Measurements from ENCODE around the gene DDX39B.
"Not testable (repeated sequence)": the region's sequence is repeated elsewhere in the genome, so short reads cannot be mapped to it uniquely, and the experiment has no call there.

DDX39B gene

DNA sequence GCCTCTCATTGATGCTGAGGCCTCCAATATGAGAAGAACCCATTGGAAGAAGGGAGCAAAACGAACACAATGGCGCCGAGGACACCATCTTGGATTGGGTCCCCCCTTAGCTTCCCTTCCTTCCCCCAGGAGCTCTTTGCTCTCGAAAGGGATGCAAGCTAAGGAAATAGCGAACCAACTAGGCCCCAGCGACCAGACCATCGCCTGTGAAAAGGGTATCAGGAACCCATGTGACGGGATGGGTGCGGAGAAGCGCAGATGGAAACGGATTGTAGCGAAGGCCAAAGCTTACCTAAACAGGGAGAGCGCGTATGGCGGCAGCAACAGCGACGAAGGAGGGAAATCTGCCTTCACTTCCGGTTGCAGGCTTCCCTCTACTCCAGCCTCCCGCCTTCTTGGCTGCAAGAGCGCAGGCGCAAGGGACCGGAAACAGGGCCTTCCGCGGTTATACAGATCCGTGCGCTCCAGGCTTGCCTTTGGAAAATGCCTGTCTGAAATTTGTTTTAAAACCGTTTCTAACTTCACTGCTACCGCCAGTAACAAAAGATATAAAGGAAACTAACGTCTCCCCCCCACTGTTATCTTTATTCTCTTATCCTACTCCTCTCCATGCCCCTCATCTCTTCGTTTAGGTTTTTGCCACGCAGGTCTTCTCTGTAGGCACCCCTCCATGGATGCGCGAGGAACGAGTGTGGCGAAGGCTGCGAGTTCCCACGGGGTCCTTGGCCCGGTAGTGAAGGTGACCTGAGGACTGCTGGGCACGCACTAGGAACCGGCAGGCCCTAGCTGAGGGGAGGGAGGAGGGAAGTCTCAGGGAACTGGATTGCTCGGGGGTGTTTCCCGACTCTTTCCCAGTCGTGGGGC lies at the start of gene DDX39B:
TSS of gene DDX39B (minus strand) at position 346 of the 864 bp plus-strand sequence. CDS start 1,471 bp downstream, outside the sequence.
- peak; percentile 93 to 99 (median 96) for DNase-seq
- intact Hi-C loops (cut with DNase I), result loop anchor here (5.0 to 10.0 kb wide), 4 partner anchors 120 to 413 kb away; partner anchors contain the start of genes C6orf47, GPANK1, NELFE and NEU1

DNA sequence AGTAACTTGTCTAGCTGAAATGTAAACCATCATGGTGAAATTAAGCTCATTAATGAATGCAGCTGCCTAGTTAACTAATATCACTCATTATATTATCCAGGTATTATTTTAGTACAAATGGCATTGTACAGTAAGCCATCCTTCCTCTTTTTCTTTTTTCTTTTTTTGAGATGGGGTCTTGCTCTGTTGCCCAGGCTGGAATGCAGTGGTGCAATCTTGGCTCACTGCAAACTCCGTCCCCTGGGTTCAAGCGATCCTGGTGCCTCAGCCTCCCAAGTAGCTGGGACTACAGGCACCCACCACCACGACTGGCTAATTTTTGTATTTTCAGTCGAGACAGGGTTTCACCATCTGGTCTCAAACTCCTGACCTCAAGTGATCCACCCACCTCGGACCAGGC lies 48.9 kb upstream of the DDX39B start:
- DNase-seq; intact Hi-C loops (cut with DNase I): not testable (repeated sequence)

DNA sequence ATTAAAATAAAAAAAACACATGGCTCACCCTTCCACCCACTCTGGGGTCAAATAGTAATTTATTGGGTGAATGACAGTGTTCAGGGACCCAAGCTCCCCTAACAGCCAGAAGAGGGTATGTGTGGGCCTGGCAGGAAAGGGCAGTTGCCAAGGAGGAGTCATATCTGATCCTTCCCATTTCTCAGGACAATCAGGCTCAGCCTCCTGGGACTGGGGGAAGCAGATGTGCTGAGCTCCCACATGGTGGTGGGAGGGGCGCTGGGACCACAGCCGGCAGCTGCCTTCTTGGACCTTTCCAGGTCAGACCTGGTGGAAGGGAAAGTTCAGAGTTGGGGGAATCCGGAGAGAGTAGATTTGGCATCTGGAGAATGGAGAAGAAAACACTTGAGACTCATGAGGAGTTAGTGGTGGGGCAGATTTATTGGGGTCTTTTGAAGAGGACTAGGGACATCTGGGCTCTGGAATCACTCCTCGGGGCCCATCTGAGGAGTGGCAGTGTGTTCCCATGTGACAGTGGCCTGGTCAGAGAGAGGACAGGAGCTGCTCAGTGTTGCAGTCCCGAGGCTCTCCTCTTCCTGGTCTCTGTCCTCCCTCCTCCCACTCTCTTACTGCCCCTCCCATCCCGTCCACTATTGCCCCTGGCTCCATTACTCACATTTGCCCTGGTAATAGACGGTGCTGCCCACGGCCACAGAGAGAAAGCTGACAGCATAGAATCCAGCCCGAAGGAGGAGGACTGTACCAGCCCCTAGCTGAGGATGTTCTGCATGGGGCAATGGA lies 47.3 kb upstream of the DDX39B start:
- intact Hi-C loops (cut with DNase I), result no loop called here
- DNase-seq, result peak in 1 of 10 donors; percentile 60

DNA sequence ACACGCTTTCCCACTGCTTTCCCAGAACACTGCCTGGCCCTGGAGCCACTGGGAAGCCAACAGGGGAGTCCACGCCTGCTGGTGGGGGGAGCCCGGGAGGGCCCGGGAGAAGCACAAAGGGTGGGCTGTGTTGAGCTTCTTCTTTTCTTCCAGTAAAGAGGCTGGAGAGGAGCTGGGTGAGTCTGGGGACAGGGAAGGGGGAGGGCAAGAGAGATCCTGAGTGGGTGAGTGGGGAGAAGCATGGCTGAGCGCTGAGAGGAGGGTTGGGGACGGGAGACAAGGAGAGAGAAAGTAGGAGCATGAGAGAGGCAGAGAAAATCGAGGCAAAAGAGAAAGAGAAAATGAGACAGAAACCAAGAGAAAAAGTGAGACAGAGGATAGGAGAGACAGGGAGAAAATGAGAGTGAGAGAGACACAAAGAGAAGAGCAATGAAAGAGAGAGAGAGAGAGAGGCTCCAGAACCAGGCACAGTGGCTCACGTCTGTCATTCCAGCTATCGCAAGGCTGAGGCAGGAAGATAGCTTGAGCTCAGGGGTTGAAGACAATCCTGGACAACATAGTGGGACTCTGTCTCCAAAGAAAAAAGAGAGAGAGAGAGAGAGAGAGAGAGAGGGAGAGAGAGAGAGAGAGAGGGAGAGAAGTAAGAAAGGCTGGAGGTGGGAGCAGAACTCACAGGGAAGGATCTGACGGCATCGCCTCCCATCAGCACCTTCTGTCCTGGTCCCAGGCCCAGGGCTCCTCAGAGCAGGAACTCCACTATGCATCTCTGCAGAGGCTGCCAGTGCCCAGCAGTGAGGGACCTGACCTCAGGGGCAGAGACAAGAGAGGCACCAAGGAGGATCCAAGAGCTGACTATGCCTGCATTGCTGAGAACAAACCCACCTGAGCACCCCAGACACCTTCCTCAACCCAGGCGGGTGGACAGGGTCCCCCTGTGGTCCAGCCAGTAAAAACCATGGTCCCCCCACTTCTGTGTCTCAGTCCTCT lies 46.3 kb upstream of the DDX39B start:
- intact Hi-C loops (cut with DNase I), result no loop called here
- peak in 1 of 10 donors; percentile 74 for DNase-seq

DNA sequence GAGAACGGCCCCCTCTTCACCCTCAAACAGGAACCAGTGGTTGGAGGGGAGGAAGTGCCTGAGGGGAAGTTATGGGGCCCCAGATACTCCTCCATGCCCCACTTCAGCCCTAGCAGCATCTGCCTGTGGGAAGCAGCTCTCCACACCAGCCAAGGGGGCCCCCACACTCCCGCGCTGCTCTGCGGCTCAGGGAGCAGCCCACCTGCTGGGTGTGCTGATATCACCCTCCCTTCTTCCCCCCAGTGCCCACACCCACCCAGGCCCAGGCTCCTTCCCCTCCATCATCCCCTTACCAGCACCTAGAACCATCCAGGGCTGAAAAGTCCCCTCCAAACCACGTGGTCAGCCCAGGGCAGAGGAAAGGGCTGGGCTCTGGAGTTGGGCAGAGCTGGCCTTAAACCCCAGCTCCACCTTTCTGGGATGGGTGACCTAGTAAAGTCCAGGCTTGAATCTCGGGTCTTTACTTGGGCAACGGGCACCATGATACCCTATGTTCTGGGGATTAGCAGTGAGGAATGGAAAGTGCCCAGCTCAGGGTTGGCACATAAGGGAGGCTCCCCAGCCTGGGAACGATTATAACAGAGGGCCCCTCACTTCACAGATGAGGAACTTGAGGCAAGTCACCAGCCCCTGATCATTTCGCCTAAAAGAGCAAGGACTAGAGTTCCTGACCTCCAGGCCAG lies 44.9 kb upstream of the DDX39B start:
- peak in 1 of 10 donors; percentile 85 for DNase-seq
- intact Hi-C loops (cut with DNase I), result no loop called here

DNA sequence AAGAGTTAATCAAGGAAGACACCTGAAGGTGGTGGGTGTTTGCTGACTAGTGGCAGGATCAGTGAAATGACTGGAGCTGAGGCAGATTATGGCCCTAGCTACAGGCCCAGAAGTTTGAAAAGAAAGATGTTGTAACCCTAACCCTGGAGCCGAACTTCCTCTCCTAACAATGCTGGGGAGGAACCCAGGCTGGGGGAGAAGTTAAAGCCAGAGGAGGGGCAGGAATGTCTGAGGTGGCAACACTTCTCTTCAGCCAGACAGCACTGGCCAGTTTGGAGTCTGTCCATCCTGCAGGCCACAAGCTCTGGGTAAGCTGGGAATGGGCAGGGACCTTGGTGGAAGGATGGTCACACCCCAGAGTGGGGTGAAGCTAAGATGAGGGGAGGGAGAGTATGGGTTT lies 44.2 kb upstream of the DDX39B start, which contains the start of gene LST1:
TSS of gene LST1 (plus strand) at position 270 of the 400 bp plus-strand sequence. CDS start 1,023 bp downstream, outside the sequence.
- intact Hi-C loops (cut with DNase I), result no loop called here
- peak in 1 of 10 donors; percentile 64 for DNase-seq

DNA sequence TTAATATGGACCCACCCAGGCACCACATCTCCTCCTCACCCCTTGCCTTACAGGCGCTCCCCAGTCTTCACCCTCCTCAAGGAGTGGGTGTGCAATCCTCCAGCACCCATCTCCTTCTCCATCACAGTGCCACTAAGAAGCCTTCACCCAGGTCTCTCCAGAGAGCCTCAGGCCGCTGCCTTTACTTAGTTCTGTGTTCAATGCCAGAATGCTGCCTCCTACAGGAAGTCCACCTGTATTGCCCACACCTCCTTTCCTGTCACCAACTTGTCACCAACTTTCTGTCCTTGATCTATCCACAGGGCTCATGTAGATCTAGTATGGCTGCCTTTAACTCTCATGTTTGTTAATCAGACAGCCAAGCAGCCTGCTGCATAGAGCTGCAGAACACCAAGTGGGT lies 43.7 kb upstream of the DDX39B start:
- intact Hi-C loops (cut with DNase I), result no loop called here
- peak in 1 of 10 donors; percentile 21 for DNase-seq

DNA sequence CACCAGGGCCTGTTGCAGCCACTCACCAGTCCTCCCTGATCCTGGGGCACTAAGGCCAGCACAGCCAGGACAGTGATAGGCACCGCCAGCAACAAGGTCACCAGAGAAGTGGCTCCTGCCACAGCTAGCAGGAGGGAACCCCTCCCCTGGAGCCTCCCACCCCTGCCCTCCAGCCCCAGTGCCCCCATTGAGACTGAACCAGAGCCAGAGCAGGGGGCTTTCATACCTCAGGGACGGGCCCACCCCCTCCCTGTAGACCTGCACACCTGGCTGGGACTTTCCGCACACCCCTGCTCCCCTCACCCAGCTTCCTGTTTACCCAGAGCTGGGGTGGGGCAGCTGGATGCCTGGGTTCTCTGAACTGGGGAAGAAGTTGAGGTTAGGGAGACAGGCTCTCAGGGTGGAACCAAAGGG lies 40.4 kb upstream of the DDX39B start, which contains the start of gene LTB:
TSS of gene LTB (minus strand) at position 195 of the 414 bp plus-strand sequence. CDS start at position 188, 7 bp downstream.
- DNase-seq, result peak in 1 of 10 donors; percentile 55
- intact Hi-C loops (cut with DNase I), result no loop called here

DNA sequence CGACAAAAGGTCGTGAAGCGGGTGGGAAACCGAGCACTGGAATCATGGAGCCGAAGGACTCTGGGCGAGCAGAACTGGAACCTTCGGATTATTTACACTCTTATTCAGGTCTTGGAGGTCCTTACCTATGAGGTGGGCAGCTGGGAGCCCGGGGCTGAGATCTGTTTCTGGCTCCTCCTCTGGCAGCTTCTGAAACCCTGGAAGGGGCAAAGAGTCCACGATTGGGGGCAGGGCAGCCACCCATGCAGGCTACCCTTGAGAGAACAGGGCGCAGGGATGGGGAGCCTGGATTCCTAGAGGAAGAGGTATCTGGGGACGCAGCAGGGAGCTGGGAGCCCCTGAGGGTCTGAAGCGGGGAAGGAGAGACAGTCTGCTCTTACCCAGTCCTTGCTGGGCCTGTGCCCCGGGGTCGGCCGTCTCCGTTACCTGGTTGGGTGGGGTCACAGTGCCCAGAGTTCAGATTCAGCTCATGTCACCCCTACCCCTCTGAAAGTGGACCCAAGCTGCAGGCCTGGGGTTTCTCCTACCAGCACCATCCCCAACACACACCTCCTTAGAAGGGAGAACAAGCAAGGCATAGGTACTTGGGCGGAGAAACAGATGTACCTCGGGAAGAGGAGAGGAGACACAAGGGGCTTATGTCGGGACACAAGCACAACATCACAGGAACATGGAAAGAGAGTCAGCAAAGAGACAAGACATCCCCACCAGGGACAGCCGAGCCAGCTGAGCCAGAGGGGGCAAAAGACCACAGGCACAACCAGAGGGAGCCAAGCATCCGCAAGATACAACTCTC lies 39.8 kb upstream of the DDX39B start:
- intact Hi-C loops (cut with DNase I), result loop anchor here (2.0 kb wide), 1 partner anchor 17 kb away; no protein-coding TSS in a partner anchor
- peak in 5 of 10 donors; percentile 17 to 82 (median 79) for DNase-seq

DNA sequence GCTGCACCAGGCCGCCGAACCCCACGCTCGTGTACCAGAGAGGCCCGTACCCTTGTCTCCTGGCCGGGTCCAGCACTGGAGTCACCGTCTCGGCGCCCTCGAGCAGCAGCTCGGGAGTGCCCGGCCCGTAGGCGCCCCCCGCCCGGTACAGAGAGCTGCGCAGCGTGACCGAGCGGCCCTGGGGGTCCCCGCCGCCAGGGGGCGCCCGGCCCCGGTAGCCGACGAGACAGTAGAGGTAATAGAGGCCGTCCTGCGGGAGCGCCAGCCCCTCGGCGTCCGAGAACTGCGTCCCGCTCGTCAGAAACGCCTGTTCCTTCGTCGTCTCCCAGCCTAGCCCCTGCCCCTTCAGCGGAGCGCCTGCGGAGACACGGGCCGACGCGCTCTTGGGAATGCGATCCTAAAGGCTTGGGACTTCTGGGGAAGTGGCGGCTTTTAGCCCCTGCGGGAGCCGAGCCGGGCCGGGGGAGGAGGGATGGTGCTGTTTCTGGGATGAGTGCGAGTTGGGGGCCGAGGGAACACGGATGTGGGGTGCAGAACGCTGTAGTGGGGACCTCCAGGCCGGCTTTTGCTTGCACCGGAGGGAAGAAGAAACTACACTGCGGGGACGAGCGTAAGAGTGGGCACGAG lies 39.1 kb upstream of the DDX39B start:
- intact Hi-C loops (cut with DNase I), result loop anchor here (2.0 kb wide), 1 partner anchor 18 kb away; no protein-coding TSS in a partner anchor
- DNase-seq, result peak; percentile 74 to 98 (median 88)

DNA sequence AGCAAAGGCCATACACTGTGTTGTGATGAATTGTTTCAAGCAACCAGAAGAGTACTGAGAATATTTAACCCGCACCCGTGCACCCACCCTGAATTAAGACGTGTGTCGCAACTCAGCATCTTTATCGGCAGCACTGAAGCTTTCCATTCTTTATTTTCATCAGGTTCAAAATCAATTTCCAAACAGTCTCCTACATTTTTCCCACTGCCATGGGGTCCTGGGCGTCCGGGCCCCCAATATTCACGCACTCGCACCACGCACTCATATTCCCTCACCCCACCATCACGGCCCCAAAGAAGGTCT lies 38.6 kb upstream of the DDX39B start:
- DNase-seq, result no peak
- intact Hi-C loops (cut with DNase I), result loop anchor here (2.0 kb wide), 1 partner anchor 18 kb away; no protein-coding TSS in a partner anchor

DNA sequence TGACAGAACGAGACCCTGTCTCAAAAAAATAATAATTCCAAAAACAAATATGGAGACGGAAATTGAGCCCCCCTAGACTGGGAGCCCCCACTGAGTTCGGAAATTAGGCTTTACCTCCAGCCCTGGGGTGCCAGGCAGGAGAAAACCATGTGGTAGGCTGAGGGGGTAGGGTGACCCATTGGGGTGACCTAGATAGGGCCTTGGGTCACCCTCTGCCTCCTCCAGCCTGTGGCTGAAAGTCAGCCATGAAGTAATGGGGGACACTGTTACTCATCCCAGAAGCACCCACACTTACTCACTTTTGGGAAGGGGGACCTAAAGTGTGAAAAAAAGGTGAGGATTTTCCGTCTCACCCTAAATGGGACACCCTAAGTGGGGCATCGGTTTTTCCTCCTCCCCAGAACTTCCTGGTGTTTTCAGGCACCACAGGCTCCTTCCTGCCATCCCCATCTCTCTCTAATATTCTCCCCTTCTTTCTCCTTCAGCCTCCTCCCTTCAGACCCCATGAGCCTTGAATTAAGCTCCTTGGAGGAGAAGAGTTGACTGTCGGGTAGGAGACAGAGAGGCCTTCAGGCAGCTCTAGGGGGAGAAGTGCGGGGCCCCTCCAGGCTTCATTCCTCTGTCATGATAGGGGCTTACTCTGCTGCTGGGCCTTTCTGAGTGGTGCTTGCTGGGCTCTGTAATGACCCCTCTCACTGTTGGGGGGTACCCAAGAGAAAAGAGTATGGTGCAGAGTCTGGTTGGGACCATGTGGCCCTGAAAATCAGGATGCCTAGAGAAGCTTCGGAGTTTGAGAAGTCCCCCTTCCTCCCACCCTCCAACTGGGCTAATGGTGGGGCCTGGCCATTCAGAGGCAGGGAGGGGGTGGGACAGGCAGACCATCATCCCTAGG lies 38.0 kb upstream of the DDX39B start:
- intact Hi-C loops (cut with DNase I), result loop anchor here (2.0 kb wide), 1 partner anchor 19 kb away; no protein-coding TSS in a partner anchor
- peak in 1 of 10 donors; percentile 26 for DNase-seq

DNA sequence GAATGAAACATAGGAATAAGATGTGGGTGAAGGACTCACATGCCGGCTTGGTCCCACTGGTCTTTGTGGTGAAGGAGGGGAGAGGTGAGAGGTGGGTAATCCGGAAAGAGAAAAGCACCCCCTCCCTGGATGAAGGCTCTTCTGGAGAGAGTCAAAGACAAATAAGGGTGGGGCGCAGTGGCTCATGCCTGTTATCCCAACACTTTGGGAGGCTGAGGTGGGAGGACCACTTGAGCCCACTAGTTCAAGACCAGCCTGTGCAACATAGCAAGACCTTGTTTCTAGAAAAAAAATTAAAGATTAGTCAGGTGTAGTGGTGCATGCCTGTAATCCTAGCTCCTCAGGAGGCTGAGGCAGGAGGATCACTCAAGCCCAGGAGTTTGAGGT lies 37.3 kb upstream of the DDX39B start:
- intact Hi-C loops (cut with DNase I), result no loop called here

DNA sequence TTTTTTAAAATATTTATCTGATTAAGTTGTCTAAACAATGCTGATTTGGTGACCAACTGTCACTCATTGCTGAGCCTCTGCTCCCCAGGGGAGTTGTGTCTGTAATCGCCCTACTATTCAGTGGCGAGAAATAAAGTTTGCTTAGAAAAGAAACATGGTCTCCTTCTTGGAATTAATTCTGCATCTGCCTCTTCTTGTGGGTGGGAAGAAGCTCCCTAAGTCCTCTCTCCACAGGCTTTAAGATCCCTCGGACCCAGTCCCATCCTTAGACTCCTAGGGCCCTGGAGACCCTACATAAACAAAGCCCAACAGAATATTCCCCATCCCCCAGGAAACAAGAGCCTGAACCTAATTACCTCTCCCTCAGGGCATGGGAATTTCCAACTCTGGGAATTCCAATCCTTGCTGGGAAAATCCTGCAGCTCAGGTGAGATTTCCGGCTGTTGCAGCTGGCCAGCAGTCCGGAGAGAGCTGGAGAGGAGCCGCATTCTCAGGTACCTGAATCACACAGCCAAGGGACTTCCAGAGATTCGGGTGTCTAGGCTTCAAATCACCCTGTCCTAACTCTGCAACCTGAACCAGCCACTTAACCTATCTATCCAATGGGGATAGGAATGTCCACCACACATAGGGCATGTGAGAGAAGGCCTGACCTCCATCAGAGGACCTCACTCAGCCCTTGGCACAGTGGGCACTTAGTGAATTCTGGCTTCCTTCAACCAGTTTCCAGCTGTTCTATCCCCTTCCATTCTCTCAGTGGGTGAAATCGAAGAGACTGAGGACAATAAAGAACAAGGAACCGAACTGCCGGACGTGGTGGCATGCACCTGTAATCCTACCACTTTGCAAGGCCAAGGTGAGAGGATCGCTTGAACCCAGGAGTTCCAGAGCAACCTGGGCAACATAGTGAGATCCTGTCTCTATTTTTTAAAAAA lies 36.6 kb upstream of the DDX39B start:
- no peak for DNase-seq
- intact Hi-C loops (cut with DNase I), result no loop called here

More for the DNA sequence above, 37.3 kb upstream of the DDX39B start:
- DNase-seq, result peak in 1 of 10 donors; percentile 26

DNA sequence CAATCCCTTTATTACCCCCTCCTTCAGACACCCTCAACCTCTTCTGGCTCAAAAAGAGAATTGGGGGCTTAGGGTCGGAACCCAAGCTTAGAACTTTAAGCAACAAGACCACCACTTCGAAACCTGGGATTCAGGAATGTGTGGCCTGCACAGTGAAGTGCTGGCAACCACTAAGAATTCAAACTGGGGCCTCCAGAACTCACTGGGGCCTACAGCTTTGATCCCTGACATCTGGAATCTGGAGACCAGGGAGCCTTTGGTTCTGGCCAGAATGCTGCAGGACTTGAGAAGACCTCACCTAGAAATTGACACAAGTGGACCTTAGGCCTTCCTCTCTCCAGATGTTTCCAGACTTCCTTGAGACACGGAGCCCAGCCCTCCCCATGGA lies 35.8 kb upstream of the DDX39B start:
- intact Hi-C loops (cut with DNase I), result no loop called here
- peak in 1 of 10 donors; percentile 9 for DNase-seq

All from posterior cingulate gyrus (tissue), 11 donors.